Adrenal gland (tissue), 19 donors: Measurements from ENCODE around the gene MS4A14. TPM values are rescaled to one million over a fixed set of nuclear protein-coding genes. Genes with fewer than 3 reads are reported as not detected.

ENCODE experiments used
- DNase-seq, 7 donors: peaks; one replicate each; pipeline ENCODE4 v3.0.0-alpha.2; 2019 to 2020
- H3K27ac ChIP-seq, 5 donors: fragments of 200-600 bp; sonication (generic) in 4 of 5; 1 replicate in 3 of 5; 2 replicates in 2 of 5; pipeline versions ENCODE4 v1.5.1 to v1.8.0; 2016 to 2020; ENCODE audit warnings: mild to moderate bottlenecking in 1 of 5
- H3K27me3 ChIP-seq: fragments of 200-600 bp; 2 replicates; pipeline ENCODE4 v1.8.0; 2021
- H3K36me3 ChIP-seq, 2 donors: fragments of 200-600 bp; replicated peaks in 1 of 2; 1 replicate in 1 of 2; 2 replicates in 1 of 2; pipeline versions ENCODE4 v1.5.1 to v1.8.0; 2018 to 2022
- H3K4me1 ChIP-seq, 2 donors: fragments of 200-600 bp; replicated peaks in 1 of 2; 1 replicate in 1 of 2; 2 replicates in 1 of 2; pipeline versions ENCODE4 v1.5.1 to v1.8.0; 2018 to 2021
- H3K4me3 ChIP-seq, 4 donors: fragments of 200-600 bp; sonication (generic) in 3 of 4; one replicate each; pipeline ENCODE4 v1.5.1; 2016 to 2018
- H3K9me3 ChIP-seq, 3 donors: fragments of 200-600 bp; sonication (generic) in 1 of 3; replicated peaks in 1 of 3; 1 replicate in 2 of 3; 2 replicates in 1 of 3; pipeline versions ENCODE4 v1.5.1 to v1.8.0; 2016 to 2021
- POLR2A ChIP-seq, 2 donors: fragments of 450-650 bp; IDR thresholded peaks; one replicate each; pipeline ENCODE4 v1.6.1; 2017; ENCODE audit warnings: antibody characterized with exemption in 2 of 2, mild to moderate bottlenecking in 2 of 2, moderate library complexity in 1 of 2
- WGBS, 4 donors: extraction: QIAGEN DNeasy Blood & Tissue Kit in 2 of 4; methylation state at CpG; one replicate each; pipeline versions ENCODE4 v1.1.5 to v1.1.7; 2013 to 2017; 5-methylcytosine and 5-hydroxymethylcytosine counted together
- intact Hi-C, 2 donors: fragments of 100-400 bp; cut with DNase I; formaldehyde crosslinking; loops; one replicate each; pipeline versions ENCODE4 v1.14.1 to v1.15.0; 2022 to 2023
- long read RNA-seq, 10 donors: library from polyadenylated mRNA in 3 of 10; unstranded in 2 of 10; stranded (forward) in 1 of 10; transcript quantifications; one replicate each; pipeline ENCODE4 v2.0.0 and lab custom pipeline, GENCODE V29; 2021 to 2026
- polyA plus RNA-seq, 3 donors: library from polyadenylated mRNA; stranded (reverse); fragments of 200-250 nt in 2 of 3; fragments of 350-450 nt in 1 of 3; fragmentation: Illumina TruSeq in 1 of 3; extraction: RNeasy Lipid Tissue Mini Kit (QIAGEN cat#74804) in 1 of 3; gene quantifications; one replicate each; pipeline ENCODE4 v1.2.3, GENCODE V29; 2013 to 2014
- total RNA-seq, 9 donors: library from RNA; depleted of rRNA in 4 of 9; stranded (reverse); fragments of >200 nt in 4 of 9; fragments of 120-200 nt in 1 of 9; fragmentation: NEBNext Ultra II Directional in 1 of 9; extraction: Animal tissue kit (Norgen Biotek cat#: 25700) in 1 of 9; gene quantifications; one replicate each; pipeline versions ENCODE4 v1.1.0 to v1.2.4, GENCODE V29; 2013 to 2023
- TF ChIP-seq, protein P1 (sequence below), 6 experiments: fragments of 450-650 bp in 4 of 6; fragments of 200-600 bp in 2 of 6; sonication (generic) in 1 of 6; IDR thresholded peaks; 1 replicate in 5 of 6; 2 replicates in 1 of 6; pipeline versions ENCODE4 v1.5.1 to v1.8.0; 2016 to 2021; ENCODE audit warnings: antibody characterized with exemption in 6 of 6, mild to moderate bottlenecking in 2 of 6, moderate library complexity in 1 of 6
- donor health status: healthy with polysubstance abuse.
- donor health status: Bipolar disorder and iron deficiency.
- donor health status: DM: yes; HTN: yes; CAD: no.
- donor health status: DM: no; HTN: no; CAD: no.
- donor health status: DM: no; HTN: no; CAD: no.
- donor health status: DM: yes; HTN: yes; CAD: no.

Gene MS4A14, protein sequence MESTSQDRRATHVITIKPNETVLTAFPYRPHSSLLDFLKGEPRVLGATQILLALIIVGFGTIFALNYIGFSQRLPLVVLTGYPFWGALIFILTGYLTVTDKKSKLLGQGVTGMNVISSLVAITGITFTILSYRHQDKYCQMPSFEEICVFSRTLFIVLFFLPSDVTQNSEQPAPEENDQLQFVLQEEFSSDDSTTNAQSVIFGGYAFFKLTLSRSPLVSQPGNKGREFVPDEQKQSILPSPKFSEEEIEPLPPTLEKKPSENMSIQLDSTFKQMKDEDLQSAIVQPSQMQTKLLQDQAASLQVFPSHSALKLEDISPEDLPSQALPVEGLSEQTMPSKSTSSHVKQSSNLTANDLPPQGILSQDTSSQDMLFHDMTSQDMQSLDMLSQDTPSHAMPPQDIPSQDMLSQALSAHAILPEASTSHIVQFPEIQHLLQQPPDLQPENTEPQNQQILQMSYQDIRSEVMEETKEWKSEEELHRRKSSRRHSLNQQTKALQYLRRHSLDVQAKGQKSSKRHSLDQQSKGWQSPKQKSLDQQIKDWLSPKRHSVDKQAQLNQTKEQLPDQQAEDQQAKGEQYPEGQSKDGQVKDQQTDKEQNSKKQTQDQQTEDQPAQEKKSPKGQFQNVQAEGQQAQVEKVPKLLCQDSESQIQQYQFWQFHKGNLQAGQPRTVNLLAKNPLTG
- total RNA-seq (1 to 10 TPM in 7 of 9 donors, under 1 TPM in 2; 0.44 to 4.4 (median 1.8) TPM), polyA plus RNA-seq (1 to 10 TPM; 1.5 to 6.0 (median 4.9) TPM)
- long read RNA-seq, donor 1, result 0 reads
- long read RNA-seq, donor 2, result 0 reads
- long read RNA-seq, donor 3, result 0 reads
- long read RNA-seq, donor 4, partial matches to known transcripts, result 0 of 1 reads
- long read RNA-seq, donor 4, other reads (novel, unspliced or antisense), result 1 of 1 reads
- long read RNA-seq, donor 5, partial matches to known transcripts, result 0 of 3 reads
- long read RNA-seq, donor 5, other reads (novel, unspliced or antisense), result 3 of 3 reads
- long read RNA-seq, donor 6, partial matches to known transcripts, result 0 of 4 reads
- long read RNA-seq, donor 6, other reads (novel, unspliced or antisense), result 4 of 4 reads
- long read RNA-seq, donor 7, result 0 reads
- long read RNA-seq, donor 8, result 0 reads
- long read RNA-seq, donor 9, result 0 reads
- long read RNA-seq, donor 10, result 0 reads

DNA sequence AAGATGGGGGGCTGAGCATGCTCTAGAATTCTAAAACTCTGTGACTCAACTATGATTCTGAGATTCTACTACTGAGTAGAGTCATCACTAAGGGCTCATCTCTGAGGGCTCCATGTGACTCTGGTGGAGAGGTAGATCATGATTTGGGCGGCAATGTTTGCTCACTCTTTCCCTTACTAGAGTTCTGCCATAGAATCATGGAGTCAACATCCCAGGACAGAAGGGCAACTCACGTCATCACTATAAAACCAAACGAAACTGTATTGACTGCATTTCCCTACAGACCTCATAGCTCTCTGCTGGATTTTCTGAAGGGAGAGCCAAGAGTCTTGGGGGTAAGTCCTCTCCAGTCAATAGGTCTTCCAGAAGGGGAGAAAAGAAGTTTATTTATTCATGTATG, at the start of gene MS4A14:
TSS of gene MS4A14 (plus strand) at position 78 of the 400 bp plus-strand sequence. CDS start at position 198, 120 bp downstream.
- TF ChIP-seq POLR2A (IDR thresholded peaks at IDR 0.05), result peak in 1 of 2 donors; percentile 5
- TF ChIP-seq, protein P1, sequence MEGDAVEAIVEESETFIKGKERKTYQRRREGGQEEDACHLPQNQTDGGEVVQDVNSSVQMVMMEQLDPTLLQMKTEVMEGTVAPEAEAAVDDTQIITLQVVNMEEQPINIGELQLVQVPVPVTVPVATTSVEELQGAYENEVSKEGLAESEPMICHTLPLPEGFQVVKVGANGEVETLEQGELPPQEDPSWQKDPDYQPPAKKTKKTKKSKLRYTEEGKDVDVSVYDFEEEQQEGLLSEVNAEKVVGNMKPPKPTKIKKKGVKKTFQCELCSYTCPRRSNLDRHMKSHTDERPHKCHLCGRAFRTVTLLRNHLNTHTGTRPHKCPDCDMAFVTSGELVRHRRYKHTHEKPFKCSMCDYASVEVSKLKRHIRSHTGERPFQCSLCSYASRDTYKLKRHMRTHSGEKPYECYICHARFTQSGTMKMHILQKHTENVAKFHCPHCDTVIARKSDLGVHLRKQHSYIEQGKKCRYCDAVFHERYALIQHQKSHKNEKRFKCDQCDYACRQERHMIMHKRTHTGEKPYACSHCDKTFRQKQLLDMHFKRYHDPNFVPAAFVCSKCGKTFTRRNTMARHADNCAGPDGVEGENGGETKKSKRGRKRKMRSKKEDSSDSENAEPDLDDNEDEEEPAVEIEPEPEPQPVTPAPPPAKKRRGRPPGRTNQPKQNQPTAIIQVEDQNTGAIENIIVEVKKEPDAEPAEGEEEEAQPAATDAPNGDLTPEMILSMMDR (IDR thresholded peaks at IDR 0.05), result no peak
- no peak for DNase-seq
- WGBS, 4 donors, result 47 to 66% (median 57%) methylated on average over 3 of the region's 3 CpGs
- no peak within 1 kb of the TSS for H3K4me3 ChIP-seq
- H3K27ac ChIP-seq, result peak within 1 kb of the TSS in 2 of 5 donors; percentile 23 to 34
- intact Hi-C loops, result no loop called here
- no peaks in the 10 kb centered on the region for H3K9me3 ChIP-seq
- H3K36me3 ChIP-seq, result no peaks in the 10 kb centered on the region
- H3K27me3 ChIP-seq, result no peaks in the 10 kb centered on the region
- no peaks in the 10 kb centered on the region for H3K4me1 ChIP-seq

DNA sequence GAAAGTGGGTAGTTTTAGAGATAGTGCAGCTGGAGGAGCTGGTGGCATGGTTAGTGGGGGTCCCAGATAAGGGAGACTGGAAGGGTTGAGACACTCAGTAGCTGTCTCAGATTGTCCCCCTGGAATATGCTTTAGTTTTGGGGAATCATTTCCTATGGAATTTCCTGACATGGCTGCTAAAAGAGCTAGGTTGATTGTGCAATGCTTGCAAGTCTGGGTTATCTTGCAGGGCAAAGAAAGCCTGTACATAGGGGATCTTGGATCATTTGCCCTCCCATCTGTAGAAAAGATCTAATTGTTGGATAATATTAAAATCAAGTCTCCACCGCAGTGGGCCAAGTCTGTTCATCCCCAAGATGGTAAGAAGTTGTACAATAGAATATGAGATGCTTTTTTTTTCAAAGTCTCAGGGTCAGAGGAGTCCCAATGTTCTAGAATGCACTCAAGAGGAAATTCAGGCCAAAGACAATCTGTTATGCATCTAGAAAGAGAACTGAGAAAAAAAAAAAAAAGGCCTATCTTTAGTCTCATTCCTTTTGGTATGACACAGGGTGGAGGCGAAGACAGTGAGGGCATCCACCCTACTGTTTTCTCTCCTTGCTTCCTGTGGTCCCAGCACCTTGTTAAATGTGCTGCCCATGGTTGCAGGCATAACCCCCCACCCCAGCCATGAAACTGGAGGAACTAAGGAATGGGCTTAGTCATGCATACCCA, 49.0 kb upstream of the MS4A14 start:
- TF ChIP-seq, protein P1 (IDR thresholded peaks at IDR 0.05), result no peak
- TF ChIP-seq POLR2A (IDR thresholded peaks at IDR 0.05), result no peak
- Histone ChIP-seq H3K36me3 (no peaks in the 10 kb centered on the region), H3K27me3 (no peaks in the 10 kb centered on the region), H3K9me3 (no peaks in the 10 kb centered on the region), H3K27ac (no peak overlapping the region), H3K4me1 (no peaks in the 10 kb centered on the region), H3K4me3 (no peak overlapping the region)
- intact Hi-C loops, result no loop called here
- WGBS, 4 donors, result 76 to 92% (median 85%) methylated on average over 2 of the region's 2 CpGs
- no peak for DNase-seq

DNA sequence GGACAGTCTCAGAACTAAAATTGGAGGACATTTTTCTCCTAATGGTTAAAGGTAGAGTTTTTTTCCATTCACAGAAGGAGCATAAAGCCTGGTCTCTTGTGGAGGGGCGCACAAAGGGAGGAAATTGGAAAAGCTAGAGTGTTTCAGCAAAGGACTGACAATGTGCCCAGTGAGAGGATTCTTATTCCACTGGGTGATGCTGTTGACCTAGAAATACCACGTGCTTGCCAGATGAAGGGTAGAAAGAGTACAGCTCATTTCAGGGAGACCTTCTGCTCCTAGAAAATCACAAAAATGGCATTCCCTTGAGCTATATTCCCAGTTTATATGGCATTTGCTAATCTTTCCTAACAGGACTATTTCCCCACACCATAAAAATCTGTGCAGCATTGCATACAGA, 48.1 kb upstream of the MS4A14 start:
- no peaks in the 10 kb centered on the region for H3K9me3 ChIP-seq
- TF ChIP-seq POLR2A (IDR thresholded peaks at IDR 0.05), result no peak
- TF ChIP-seq, protein P1 (IDR thresholded peaks at IDR 0.05), result peak in 1 of 6 experiments; percentile 11
- no peak overlapping the region for H3K4me3 ChIP-seq
- H3K27me3 ChIP-seq, result no peaks in the 10 kb centered on the region
- DNase-seq, result no peak
- WGBS, 4 donors, result 61 to 70% (median 64%) methylated on average over 2 of the region's 2 CpGs
- H3K4me1 ChIP-seq, result no peaks in the 10 kb centered on the region
- H3K27ac ChIP-seq, result no peak overlapping the region
- intact Hi-C loops, result no loop called here
- no peaks in the 10 kb centered on the region for H3K36me3 ChIP-seq
